ENCODE data around the gene ALDH18A1.

Gene ALDH18A1

DNA sequence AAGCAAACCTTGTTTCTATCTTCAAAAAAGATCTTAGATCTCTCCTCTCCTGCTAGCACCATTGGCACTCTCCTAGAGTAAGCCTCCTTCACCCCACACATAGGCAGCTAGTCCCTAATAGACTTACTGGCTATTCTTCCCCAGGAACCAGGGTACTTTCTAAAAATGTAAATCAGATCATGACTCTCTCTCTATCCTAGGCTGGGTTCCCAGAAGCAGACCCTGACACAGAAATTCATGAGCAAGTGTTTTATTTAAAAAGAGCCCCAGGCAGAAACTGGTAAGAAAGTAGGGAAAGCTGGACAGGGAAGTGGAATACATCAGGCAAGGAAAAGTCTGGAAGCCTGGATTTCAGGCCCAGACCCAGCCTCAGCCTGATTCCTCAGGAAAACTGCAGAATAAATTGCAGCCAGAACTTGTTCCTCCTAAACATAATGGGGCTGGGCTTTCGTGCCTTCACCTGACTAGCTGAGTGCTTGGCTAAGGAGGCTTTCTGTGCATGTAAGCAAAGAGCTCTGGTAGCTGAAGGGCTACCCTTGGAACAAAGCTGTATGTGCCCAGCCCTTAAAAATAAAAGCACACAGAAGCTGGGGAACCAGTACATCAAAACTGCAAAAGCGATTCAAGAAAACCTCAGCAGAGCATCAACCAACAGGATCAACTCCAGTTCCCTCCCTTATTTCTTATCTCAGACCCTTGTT lies 76.5 kb downstream of the ALDH18A1 start:
- no peak for DNase-seq (ENCODE audit: low read depth, low spot score)

DNA sequence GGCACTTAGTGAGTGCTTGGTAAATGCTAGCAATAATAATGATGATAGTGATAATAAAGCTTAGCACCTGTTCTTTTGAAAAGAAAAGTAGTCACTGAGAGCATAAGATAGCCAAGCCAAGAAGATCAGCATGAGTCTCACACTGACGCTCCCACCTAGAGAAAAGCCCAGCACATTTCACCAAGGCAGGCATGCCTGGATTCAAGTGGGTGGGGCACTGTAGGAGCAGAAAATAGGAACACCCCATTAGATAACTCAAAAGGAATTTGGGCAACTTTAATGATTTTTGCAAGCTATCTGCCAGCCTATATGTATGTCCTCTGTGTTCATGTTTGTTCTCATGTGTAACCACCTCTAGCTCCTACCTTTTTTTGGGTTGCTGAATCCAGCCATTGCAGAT lies 77.2 kb downstream of the ALDH18A1 start:
- DNase-seq (ENCODE audit: low read depth, low spot score): no peak

DNA sequence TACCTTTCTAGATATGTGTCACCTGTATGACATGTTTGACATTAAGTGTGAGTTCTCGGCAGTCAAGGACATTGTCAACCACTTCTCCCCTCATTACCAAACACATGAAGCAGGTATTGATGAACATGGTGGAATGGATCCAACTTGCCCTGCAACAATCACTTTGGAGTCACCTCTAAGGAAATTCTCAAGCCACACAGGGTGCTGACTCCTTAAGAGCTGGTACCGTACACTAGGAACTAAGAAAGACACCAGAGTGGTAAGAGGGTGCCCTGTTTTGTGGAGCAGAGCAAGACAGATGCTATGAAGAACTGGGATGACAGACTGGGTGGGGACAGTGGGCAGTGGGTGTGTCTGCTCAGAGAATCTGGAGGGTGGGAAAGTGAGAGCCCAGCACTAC lies 77.9 kb downstream of the ALDH18A1 start:
- DNase-seq (ENCODE audit: low read depth, low spot score): no peak

DNA sequence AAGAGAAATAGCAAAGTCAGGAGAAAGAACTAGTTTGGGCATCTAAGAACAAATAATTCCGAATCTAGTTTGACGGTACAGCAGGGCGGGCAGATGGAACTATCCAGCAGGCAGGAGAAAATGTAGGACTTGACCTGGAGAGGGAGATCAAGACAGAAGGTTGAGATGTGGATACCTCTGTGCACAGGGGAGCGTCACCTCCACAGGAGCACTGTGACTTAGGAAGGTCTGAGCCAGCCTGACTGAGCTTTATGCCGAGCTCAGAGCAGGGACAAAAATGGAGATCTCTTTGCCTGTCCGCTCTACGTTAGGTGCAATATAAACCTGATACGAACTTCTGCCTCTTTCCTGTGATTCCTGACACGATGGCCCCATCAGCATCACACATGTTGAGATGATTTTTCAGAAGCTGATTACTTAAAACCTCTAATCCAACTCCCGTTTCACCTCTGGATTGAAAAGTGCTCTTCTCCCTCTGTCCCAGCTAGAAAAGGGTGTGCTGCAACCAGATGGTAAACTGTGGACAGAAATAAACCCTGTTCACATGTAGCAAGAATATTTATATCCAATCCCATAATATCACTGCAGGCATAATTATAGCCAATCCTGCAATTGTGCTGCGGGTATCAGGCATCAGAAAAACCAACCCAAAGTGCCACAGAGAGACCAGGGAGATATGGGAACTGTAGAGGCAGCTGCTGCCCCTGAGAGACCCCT lies 81.7 kb downstream of the ALDH18A1 start:
- no peak for DNase-seq (ENCODE audit: low read depth, low spot score)

DNA sequence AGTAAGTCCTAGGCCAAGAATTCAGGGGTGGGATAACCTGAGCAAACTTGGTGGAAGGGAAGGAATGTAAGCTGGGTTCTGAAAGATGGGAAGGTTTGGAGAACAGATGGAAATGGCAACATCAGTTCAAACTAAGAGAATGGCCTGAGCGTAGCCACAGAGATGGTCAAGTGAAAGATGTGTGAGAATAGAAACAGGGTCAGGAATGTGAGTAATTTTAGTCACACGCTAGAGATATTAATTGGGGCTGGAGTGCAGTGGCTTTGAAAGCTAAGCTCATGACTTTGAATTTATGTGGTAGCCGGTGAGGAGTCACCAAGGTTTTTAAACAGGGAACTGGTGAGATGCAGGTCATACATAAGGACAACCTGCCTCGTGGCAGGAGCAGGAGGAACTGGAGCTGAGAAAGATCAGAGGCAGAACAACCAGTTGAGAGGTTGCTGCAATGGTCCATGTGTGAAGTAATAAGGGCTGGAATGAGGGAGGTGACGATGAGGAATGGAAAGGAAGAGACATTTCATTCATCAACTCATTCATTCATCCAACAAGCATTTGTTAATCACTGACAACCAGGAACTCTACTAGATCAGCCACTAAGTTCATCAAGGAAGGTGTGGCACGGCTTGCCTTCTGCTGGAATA lies 82.4 kb downstream of the ALDH18A1 start:
- DNase-seq (ENCODE audit: low read depth, low spot score): no peak

DNA sequence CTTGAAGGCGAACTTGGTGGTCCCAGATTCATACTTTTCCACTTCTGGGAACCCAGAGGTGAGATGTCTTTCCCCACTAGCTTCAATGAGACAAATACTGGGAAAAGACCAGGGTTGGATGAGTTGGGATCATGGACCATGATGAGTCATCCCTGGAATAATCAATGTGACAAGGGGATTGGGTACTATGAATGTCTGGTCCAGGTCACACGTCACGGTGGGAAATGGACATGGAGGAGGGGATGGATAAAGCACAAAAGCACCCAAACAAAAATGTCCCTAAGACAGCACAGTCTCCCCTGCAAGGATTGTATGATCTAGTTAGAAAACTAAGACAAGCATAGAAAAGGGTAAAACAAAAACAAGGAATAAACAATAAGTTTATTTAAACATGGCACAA lies 83.0 kb downstream of the ALDH18A1 start:
- no peak for DNase-seq (ENCODE audit: low read depth, low spot score)

DNA sequence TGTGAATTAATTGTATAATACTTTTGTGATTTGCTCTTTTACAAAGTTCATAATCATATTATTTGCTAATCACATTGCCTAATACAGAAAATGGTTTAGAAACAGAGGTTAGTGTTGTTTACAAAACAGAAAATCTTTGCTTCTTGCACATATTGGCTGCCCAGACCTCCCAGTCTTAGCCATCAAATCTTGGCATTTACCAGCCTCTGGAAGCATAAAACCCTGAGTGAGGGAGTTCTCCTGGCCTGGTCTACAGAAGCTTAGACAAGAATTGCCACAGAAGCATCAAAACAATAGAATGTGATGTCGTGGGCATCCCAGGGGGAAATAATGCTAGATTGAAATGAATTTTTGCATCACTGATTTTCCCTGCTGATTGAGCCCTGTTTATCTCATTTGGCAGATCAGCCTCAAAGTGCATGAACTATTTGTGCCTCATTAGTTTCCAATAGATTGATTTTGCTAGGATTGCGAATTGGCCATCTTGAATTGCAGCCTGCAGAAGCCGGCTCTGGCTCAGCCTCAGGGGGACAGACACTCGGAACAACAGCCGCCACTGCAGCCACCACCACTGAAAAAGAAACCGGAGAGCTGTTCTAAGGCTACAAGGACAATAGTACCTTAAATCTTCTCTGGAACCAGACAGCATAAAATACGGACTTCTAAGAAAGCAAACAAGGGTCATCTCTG lies 84.2 kb downstream of the ALDH18A1 start:
- no peak for DNase-seq (ENCODE audit: low read depth, low spot score)

DNA sequence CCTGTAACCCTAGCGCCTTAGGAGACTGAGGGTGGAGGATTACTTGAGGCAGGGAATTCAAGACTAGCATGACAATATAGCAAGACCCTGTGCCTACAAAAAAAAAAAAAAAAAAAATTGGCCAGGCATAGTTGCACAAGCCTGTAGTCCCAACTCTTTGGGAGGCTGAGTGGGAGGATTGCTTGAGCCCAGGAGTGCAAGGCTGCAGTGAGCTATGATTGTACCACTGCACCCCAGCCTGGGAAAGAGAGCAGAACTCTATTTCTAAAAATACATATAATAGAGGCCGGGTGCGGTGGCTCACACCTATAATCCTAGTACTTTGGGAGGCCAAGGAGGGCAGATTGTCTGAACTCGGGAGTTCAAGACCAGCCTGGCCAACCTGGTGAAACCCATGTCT lies 85.1 kb downstream of the ALDH18A1 start:
- no peak for DNase-seq (ENCODE audit: low read depth, low spot score)

DNA sequence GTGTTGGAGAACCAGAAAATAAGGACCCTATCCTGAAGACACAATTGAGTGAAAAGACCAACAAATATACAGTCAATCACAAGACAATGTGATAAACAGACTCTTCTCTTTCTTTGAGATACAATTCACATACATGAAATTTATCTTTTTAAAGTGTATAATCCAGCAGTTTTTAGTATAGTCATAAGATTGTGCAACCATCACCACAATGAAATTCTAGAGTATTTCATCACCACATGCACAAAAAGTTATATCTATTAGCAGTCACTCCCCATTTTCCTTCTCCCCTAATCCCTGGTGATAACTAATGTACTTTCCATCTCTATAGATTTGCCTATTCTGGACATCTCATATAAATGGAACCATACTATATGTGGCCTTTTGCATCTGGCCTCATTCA lies 87.1 kb downstream of the ALDH18A1 start:
- no peak for DNase-seq (ENCODE audit: low read depth, low spot score)

DNA sequence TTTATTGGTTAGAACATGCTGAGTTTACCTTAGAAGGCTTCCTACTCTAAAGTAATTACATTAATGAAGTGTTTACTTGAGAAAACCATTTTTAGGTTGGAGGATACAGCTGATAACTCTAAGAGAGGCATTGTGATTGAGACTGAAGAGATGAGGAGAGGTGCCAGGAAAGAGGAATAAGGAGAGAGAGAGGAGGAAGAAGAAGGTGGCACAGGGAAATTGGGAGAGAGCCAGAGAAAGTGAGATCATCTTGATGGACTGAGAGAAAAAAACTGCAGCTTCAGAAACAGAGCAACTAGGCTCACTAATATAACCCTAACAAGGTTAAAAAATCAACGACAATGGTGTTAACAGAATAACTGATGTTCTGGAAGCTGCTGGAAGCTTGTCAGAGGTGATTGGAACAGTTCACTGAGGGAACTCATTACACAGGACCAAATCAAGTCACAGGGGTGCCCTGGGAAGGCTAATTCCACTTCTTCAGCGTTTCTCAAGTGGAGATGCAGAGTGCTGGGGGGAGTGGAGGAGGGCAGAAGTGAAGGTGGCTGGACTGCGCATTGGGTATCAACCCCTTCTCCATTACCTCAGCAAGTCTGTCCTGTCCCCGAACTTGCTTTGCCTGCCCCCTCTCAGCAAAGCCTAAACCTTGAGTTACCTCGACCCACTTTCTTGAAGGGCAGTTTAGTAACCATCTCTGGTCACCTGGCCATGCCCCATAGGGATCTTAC lies 88.4 kb downstream of the ALDH18A1 start:
- DNase-seq (ENCODE audit: low read depth, low spot score): no peak

DNA sequence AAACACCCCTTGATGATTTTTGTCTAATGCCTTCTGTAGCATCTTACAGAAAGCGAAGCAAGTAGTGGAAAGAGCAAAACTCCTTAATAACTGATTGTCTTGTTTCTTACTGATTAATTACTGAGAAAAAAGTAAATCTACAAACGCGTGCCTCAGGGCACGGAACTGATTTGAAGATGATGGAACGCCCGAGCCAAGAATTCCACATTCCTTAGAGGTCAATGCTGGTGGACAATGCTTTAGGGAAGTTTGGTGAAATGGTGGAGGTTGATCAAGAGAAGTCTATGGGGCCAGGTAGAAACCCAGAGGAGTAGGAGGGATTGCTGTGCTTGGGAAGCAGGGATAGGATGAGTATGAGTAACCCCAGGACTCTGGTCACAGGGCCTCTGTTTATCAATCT lies 90.4 kb downstream of the ALDH18A1 start:
- no peak for DNase-seq (ENCODE audit: low read depth, low spot score)

DNA sequence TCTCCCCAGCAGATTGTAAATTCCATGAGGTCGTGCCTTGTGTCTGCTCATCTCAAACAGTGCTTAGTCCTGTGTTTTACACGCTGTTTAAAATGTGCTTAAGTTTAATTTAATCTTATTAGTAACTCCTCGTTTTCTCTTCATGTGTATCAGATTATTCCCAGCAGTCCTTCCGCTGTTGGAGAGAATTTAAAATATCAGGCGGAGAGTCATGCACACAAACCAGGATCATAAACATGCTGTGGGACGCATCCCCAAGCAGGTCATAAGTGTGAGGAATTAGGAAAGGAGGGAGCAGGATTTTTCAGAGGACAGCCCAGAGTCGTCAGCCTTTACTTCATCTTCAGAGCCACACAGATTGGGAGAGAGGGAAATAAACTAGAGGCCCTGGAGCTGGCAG lies 91.2 kb downstream of the ALDH18A1 start:
- DNase-seq (ENCODE audit: low read depth, low spot score): no peak

DNA sequence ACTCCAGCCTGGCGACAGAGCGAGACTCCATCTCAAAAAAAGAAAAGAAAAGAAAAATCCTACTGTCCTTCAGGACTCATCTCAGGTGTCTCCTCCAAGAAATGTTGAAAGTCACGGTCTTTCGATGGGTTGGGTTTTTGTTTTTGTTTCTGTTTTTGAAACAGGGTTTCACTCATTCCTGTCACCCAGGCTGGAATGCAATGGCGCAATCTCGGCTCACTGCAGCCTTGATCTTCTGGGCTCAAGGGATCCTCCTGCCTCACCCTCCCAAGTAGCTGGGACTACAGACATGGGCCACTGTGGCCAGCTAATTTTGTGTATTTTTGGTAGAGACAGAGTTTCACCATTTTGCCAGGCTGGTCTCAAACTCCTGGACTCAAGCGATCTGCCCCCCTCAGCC lies 92.2 kb downstream of the ALDH18A1 start:
- DNase-seq (ENCODE audit: low read depth, low spot score): no peak

DNA sequence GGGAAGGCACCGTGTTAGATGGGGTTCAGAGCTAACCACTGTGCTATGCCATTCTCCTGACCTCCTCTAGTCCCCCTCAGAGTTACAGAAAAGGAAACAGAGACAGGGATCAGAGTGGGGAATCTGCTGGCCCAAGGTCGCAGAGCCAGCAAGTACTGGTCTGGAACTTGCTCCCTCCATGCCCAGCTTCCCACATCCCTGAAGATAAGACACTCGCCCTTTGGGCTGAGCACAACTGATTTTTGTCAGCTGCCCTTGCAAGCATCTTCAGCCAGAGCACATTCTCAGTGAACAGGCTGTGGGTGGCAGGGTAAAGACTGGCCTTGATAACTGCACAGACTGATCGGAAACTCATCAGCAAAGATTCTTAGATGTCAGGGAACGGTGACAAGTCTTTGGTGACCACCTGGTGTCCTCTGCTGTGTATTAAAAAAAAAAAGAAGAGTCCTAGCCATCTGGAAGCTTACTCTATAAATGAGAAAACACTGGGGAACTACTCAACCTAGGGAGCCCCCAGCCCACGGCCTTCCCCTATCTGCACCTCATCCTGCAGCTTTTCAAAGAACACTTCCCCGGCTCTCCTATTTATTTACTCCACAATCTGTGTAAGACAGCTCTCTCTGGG lies 94.1 kb downstream of the ALDH18A1 start:
- DNase-seq (ENCODE audit: low read depth, low spot score): no peak

DNA sequence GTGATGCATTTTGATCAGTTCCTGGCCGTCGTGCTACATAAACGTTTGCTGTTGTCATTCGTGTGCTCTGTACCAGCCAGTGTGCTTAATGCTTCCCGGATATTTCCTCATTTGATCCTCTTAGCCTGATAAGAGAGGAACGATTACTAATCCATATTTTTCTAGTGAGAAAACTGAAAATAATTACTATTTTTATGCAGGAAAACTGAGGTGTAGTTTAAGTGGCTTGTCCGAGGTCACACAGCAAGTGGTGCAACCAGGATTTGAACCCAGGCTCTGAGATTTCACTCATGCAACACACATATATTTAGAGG lies 94.7 kb downstream of the ALDH18A1 start:
- DNase-seq (ENCODE audit: low read depth, low spot score): no peak

DNA sequence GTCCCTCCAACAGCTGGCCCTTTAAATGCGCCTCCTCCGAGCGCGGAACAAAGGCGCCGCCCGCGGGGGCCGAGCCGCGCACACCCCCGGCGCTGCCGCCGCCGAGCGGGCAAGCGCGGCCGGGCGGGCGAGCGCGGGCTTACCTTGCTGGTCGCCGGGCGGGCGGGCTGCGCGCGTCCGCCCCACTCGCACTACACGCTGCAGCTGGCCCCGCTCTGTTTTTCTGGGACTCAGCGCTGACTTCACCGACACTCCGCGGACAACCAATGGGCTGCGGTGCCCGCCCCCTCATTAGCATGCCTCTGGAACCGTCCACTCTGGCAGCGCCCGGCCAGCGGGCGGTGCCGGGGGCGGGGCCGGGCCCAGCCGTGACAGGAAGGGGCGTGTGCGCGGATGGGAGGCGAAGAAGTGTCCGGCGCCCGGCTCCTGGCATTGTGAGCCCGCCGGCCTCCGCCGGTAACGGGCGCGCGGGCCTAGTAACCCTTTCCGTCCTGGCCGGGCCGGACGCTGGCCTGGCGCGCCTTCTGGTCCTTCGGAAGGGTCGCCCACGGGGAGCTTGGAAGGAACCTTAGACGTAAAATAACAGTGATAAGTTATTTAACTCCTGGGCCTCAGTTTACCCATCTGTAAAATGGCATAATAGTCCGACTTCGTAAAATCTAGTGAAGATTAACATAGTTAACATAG lies 95.2 kb downstream of the ALDH18A1 start, which contains the start of gene SORBS1:
Gene SORBS1, minus strand, starts transcription at position 195 of the 687 bp plus-strand sequence. CDS start 120,236 bp downstream, outside the sequence.
- DNase-seq (ENCODE audit: low read depth, low spot score): peak; percentile 81

DNA sequence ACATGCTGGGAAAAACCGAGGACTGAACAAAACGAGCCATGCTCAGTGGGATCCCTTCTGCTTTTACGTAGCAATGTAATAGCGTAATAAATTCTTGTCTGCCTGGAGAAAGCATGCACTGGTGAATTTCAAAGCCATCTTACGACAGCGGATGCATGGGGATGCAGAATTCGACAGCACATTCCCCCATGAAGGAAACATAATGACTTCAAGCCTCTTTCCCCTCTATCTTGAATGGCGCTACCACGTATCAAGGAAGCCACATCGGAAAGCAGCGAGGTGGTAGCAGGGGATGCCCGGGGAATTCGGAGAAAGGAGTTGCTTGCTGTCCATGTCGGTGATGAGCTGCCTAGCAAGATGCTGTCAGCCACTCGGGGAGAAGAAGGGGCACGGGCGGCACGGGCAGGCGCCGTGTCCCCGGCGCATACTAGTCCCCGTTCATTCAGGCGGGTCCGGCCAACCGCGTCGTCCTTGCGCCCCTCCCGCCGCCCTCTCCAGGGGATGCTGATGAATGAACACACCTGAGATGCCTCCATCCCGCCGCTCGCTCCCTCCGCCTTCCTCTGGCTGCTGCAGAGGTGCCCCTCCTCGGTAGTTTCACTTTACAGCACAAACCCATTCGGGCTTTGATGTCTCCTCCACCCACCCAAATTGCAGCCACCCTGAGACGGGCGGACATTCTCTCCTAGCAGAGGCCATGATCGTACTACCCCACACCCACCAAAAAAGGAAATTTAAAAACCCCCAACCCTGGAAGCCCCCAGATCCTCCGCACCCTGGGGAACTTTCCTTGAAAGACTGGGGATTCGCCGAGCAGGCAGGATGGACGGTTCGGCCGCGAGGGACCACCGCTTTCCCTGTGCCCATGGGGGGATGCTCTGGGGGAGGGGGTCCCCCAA lies 96.0 kb downstream of the ALDH18A1 start:
- no peak for DNase-seq (ENCODE audit: low read depth, low spot score)

DNA sequence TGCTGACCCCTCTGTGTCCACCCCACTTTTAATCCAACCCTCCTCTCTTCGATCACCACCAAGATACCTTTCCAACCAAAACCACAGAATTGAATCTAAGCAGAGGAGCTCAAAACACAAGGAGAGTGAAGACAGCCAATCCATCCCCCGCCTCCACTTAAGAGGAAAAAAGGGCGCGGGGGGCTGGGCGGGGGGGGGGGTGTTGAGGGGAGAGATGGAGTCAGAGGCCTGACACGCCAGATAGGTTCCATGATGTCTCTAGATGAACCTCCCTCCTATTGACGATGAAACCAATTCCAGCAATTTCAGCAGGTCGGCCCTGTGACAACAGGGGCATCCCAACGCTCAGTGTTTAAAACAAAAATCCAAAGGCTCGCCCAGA lies 96.6 kb downstream of the ALDH18A1 start:
- no peak for DNase-seq (ENCODE audit: low read depth, low spot score)

DNA sequence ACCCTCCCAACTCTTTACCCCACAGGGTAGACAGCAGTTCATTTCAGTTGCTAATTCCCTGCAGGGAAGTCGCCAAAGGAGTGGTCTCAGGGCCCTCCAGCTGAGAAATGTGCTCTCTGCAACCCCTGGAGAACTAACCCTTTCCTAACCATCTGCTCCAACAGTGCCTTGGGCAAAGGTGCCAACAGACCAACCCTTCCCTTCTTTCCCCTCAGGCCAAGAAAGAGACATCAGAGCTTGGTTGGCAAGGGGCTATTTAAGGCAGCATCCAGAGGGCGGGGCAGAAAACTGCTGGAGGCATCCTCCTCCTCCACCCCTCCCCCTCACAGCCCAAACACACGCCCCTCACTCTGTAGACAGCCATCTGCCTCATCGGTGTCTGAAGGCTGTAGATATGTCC lies 97.0 kb downstream of the ALDH18A1 start:
- no peak for DNase-seq (ENCODE audit: low read depth, low spot score)
